HG02642 (cell line): ENCODE measurements around the gene ZCCHC4.
"Not testable (repeated sequence)": the region's sequence is repeated elsewhere in the genome, so short reads cannot be mapped to it uniquely, and the experiment has no call there.

Source experiments
- ATAC-seq: cut with Tn5 transposase; IDR thresholded peaks from one replicate; pipeline ENCODE4 v1.9.1; 2021; ENCODE audit warnings: mild to moderate bottlenecking; ENCODE audit not compliant: unreplicated experiment, poor library complexity

ZCCHC4 gene

GRCh38 chr4:25372549-25372948, 60.0 kb downstream of the ZCCHC4 start:
- not testable (repeated sequence) for ATAC-seq

DNA sequence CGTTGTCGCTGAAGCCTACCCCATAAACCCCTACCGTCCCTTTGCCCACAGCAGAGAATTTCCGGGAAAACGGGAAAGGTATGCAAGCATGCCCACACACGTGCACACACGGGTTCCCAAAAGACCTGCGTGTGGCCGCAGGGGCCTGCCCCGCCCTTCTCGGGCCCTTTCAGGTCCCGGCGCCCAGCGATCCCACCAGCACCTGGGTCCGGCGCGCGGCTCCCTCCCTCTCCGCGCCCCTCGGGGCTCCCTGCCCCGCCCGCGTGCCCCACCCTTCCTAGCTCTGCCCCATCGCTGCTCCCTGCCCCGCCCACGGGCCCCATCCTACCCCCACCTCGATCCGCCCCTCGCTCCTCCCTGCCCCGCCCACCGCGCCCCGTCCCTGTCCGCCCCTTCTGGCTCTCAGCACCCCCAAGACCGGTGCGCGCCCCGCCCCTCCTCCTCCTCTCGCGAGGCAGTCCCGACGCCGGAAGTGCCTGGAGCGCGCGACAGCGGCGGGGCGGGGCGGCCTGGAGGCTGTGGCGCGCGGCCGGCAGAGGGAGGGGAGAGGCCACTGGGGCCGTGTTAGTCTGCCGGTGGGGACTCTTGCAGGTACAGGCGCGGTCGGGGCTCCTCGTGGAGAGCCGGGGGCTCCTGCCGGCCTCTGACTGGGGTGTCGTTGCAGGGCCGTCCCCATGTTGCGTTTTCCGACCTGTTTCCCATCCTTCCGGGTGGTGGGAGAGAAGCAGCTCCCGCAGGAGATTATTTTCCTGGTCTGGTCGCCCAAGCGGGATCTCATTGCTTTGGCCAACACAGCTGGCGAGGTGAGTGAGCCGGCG, 64.4 kb downstream of the ZCCHC4 start, which contains the start of gene ANAPC4:
TSS of gene ANAPC4 (plus strand) at position 510 of the 818 bp plus-strand sequence. CDS start at position 675, 165 bp downstream.
- peak; percentile 97 for ATAC-seq

- no peak for ATAC-seq
Measured at GRCh38 chr4:25377572-25378436, 65.2 kb downstream of the ZCCHC4 start.

- ATAC-seq, result no peak
Measured at GRCh38 chr4:25378437-25378743, 65.8 kb downstream of the ZCCHC4 start.

GRCh38 chr4:25379591-25379990, 67.0 kb downstream of the ZCCHC4 start:
- ATAC-seq, result no peak

DNA sequence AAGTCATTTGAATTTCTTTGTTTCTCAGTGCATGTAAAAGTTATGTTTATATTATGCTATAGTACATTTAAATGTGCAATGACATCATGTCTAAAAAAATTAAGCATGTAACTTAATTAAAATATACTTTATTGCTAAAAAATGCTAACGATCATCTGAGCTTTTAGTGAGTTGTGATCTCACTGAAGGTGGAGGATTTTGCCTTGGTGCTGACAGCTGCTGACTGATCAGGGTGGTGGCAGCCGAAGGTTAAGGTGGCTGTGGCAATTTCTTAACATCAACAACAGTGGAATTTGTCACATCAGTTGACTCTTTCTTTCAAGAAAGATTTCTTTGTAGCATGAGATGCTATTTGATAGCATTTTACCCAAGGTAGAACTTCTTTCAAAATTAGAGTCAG, 71.1 kb downstream of the ZCCHC4 start:
- ATAC-seq, result no peak

DNA sequence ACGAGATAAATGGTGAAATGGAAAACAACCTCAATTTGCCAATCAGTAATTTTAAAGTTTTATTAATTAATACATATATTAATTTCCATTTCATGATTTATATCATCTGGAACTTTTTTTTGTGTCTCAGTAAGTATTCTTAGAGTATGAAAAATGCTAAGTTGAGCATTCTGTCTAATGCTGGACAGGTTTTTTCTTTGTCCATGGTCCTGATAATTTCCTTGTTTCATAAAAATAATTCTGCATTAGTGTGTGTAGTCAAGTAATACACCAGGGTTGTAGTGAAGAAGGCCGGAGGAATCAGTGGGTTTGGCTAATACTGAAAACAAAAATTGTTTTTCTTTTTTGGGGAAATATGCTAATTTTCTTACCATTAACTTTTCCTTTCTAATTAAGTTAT, 74.4 kb downstream of the ZCCHC4 start:
- ATAC-seq, result no peak

DNA sequence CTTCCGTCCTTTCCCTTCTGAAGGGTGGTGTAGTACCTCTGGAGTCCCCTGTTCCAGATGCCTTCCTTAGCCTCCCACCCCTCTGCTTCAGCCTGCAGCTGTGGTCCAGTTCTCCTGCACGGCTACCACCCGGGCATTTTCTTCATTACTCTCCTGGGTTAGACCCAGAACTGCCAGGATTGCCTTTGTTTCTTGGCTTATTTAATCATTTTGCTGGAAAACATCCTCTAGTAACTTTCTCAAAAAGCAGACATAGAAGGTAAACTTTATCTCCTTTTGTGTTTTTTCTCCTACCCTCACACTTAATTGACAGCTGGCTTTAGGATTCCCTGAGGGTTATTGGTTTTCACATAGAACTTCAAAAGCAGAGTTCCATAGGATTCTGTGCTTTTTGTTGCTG, 84.7 kb downstream of the ZCCHC4 start:
- ATAC-seq, result no peak

DNA sequence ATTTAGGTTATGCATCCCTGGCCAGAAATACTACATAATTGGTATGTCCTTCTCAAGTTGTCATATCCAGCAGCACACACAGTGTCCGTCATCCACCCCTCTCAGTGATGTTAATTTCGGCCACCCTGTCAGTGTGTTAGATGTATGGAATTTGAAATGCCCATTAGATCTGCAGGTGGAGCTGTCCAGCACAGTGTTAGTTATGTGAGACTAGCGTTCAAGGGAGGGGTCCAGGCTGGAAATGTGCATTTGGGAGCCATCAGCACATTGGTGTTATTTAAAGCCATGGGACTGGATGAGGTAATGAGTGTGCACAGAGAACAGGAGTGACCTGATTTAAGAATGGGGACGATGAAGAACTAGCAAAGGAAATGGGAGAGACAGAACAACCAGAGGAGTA, 86.9 kb downstream of the ZCCHC4 start:
- ATAC-seq, result no peak

- ATAC-seq, result no peak
Measured at GRCh38 chr4:25401066-25401465, 88.5 kb downstream of the ZCCHC4 start.

GRCh38 chr4:25402521-25402920, 89.9 kb downstream of the ZCCHC4 start:
- ATAC-seq, result no peak

GRCh38 chr4:25403699-25404098, 91.1 kb downstream of the ZCCHC4 start:
- ATAC-seq, result no peak

DNA sequence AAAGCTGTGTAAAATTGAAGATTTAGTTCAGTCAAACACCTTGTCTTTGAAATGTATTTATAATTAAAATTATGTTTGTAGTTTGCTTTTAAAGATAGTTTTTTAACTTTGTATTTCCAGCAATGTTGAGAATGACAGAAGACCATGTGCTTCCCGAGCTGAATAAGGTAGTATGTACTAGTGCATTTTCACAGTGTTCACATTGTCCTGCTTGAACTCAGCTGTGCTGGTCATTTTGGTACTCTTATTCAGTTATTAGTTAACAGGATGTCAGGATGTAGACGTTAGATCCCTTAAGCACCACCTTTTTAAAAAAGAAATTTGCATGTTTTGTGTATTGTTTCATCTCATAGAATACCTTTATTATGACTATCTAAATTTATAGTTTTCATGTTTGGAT, 92.9 kb downstream of the ZCCHC4 start:
- ATAC-seq, result no peak

DNA sequence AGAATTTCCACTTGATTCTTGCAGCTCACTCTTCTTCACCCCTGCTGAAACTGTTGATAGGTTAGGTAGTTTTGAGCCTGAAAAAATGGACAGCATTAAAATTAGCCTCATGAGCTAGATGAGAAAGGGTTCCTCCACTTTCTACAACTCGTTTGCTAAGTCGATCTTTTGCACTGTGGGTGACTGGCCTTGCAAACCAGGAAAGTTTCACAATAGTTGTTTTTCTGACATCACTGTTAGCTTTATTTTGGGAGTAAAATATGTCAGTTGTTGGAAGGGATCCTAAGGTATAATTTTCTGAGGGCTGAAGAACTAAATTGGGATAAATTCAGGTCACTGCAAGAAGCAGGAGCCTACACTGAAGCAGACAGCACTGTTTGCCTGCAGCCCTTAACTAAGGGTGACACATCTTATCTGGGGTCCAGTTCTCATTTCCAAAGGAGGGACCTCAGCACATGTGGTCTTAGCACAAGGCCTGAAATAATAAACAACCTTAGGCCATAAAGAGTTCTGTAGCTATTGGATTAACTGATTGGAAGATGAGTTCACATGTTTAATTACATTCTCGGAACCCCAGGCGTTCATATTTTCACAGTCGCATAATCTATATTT, 93.6 kb downstream of the ZCCHC4 start:
- ATAC-seq, result no peak

GRCh38 chr4:25410820-25411529, 98.4 kb downstream of the ZCCHC4 start:
- ATAC-seq, result no peak

DNA sequence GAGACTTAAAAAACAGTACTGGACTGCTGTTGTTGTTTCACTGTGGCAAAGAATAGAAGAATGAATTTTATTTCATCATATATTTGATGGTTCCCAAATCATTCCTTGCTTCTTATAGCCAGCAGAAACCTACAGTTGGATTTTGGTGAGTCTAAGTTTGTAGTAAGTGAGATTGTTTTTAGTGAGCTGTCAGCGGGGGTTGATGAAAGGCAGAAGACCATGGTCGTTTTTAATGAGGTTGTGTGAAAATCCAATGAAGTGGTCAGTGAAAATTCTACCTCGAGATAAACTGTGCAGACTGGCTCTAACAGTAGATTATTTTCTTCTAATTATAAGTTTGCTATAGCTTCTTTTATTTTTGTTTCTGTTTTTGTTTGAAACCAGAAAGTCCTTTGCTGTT, 100.7 kb downstream of the ZCCHC4 start:
- ATAC-seq, result no peak

- no peak for ATAC-seq
Measured at GRCh38 chr4:25417014-25417413, 104.4 kb downstream of the ZCCHC4 start.
